Neural progenitor cell (in vitro differentiated cells): ENCODE results near the gene TMEM248. TPM values are rescaled to one million over a fixed set of nuclear protein-coding genes. Genes with fewer than 3 reads are reported as not detected.

ENCODE experiments used
- DNase-seq: peaks from one replicate; pipeline ENCODE4 v3.0.0-alpha.2; 2016; ENCODE audit warnings: low spot score
- H2AFZ ChIP-seq: fragments of 200-600 bp; sonication (generic); replicated peaks from 2 replicates; pipeline ENCODE4 v1.6.1; 2016; ENCODE audit warnings: antibody characterized with exemption
- H3F3A ChIP-seq: fragments of 200-600 bp; sonication (generic); 2 replicates; pipeline ENCODE4 v1.6.1; 2016; ENCODE audit warnings: antibody characterized with exemption, low read depth
- H3K27ac ChIP-seq: fragments of 200-600 bp; sonication (generic); 2 replicates; pipeline ENCODE4 v1.5.1; 2016; ENCODE audit warnings: mild to moderate bottlenecking
- H3K27me3 ChIP-seq: fragments of 200-600 bp; sonication (generic); 2 replicates; pipeline ENCODE4 v1.6.1; 2016; ENCODE audit warnings: mild to moderate bottlenecking, moderate library complexity
- H3K36me3 ChIP-seq: fragments of 200-600 bp; sonication (generic); 2 replicates; pipeline ENCODE4 v1.5.1; 2016
- H3K4me1 ChIP-seq: fragments of 200-600 bp; sonication (generic); 2 replicates; pipeline ENCODE4 v1.6.1; 2016; ENCODE audit warnings: mixed run types
- H3K4me2 ChIP-seq: fragments of 200-600 bp; sonication (generic); 2 replicates; pipeline ENCODE4 v1.6.1; 2016
- H3K4me3 ChIP-seq: fragments of 200-600 bp; sonication (generic); 2 replicates; pipeline ENCODE4 v1.5.1; 2016
- H3K79me2 ChIP-seq: fragments of 200-600 bp; sonication (generic); 2 replicates; pipeline ENCODE4 v1.6.1; 2016; ENCODE audit warnings: low read depth
- H3K9ac ChIP-seq: fragments of 200-600 bp; sonication (generic); 2 replicates; pipeline ENCODE4 v1.6.1; 2016
- H3K9me3 ChIP-seq: fragments of 200-600 bp; sonication (generic); 2 replicates; pipeline ENCODE4 v1.5.1; 2016; ENCODE audit warnings: low read depth
- H4K20me1 ChIP-seq: fragments of 200-600 bp; sonication (generic); 2 replicates; pipeline ENCODE4 v1.6.1; 2016; ENCODE audit warnings: low read depth
- H3K27ac Mint-ChIP-seq: 3 replicates; pipeline ENCODE4 v1.8.0; 2021; ENCODE audit warnings: mixed read lengths
- H3K27me3 Mint-ChIP-seq: 2 replicates; pipeline ENCODE4 v1.8.0; 2022; ENCODE audit warnings: low read depth, mild to moderate bottlenecking, inconsistent platforms, moderate library complexity, mixed read lengths; ENCODE audit not compliant: insufficient read depth
- H3K36me3 Mint-ChIP-seq: 3 replicates; pipeline ENCODE4 v1.8.0; 2021; ENCODE audit warnings: mixed read lengths
- H3K4me1 Mint-ChIP-seq: 3 replicates; pipeline ENCODE4 v1.8.0; 2021; ENCODE audit warnings: mixed read lengths
- H3K4me3 Mint-ChIP-seq: 3 replicates; pipeline ENCODE4 v1.8.0; 2021; ENCODE audit warnings: mild to moderate bottlenecking, moderate library complexity, mixed read lengths
- H3K9me3 Mint-ChIP-seq: 3 replicates; pipeline ENCODE4 v1.8.0; 2020; ENCODE audit warnings: mixed read lengths
- EZH2 ChIP-seq: fragments of 200-600 bp; sonication (generic); IDR thresholded peaks from 2 replicates; pipeline ENCODE4 v1.6.1; 2017; ENCODE audit warnings: antibody characterized with exemption, mild to moderate bottlenecking, moderate library complexity
- EZH2phosphoT487 ChIP-seq: fragments of 200-600 bp; sonication (generic); IDR thresholded peaks from 2 replicates; pipeline ENCODE4 v1.6.1; 2017; ENCODE audit warnings: antibody characterized with exemption
- total RNA-seq: library from RNA; depleted of rRNA; stranded (reverse); fragments of >200 nt; gene quantifications from 2 replicates; pipeline ENCODE4 v1.2.3, GENCODE V29; 2015; ENCODE audit warnings: low replicate concordance
- TF ChIP-seq, protein P1 (sequence below): fragments of 200-600 bp; sonication (generic); IDR thresholded peaks from 2 replicates; pipeline ENCODE4 v1.5.1; 2017; ENCODE audit warnings: antibody characterized with exemption, mild to moderate bottlenecking

TMEM248 gene
- total RNA-seq, 1 donor from 2014 or later: 59.9 TPM

DNA sequence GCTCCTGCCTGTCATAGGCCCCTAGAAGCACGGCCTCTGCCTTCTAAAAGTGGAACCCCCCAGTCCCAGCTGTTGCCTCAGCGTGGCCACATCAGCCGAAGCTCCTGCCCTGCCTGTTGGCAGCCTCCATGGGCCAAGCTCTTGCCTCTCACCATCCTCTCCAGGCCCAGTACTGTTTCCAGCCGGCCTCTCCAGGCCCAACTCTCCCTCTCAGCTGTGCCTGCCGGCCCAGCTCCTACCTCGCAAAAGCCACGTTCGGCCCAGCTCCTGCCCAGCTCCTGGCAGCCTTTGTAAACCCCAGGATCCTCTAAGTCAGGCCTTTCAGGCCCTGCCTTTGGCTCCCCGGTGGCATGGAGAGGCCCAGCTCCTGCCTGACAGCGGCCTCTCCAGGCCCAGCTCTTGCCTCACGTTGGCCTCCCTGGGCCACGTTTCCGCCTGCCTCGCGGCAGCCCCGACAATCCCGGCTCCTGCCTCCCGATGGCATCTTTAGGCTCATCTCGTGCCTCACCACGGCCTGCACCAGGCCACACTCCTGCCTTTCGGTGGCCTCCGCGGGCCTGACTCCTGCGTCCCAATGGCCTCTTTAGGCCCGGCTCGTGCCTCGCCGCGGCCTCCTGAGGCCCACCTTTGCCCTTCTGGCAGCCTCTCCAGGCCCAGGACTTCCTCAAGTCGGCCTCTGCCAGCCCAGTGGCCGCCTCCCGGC lies 17.5 kb upstream of the TMEM248 start:
- H3K27me3 Mint-ChIP-seq: no peaks in the 10 kb centered on the region
- H3K4me2 ChIP-seq: no peak overlapping the region
- H3K27ac Mint-ChIP-seq: peak overlapping the region; percentile 33
- H3K27ac ChIP-seq: no peak overlapping the region
- H4K20me1 ChIP-seq: no peaks in the 10 kb centered on the region
- H3K79me2 ChIP-seq: no peaks in the 10 kb centered on the region
- H3K4me1 Mint-ChIP-seq: no peaks in the 10 kb centered on the region
- H3K36me3 ChIP-seq: no peaks in the 10 kb centered on the region
- DNase-seq: no peak
- H3F3A ChIP-seq: no peaks in the 10 kb centered on the region
- H3K4me3 ChIP-seq: no peak overlapping the region
- no peaks in the 10 kb centered on the region for H3K4me1 ChIP-seq
- TF ChIP-seq EZH2phosphoT487: no peak
- no peak for TF ChIP-seq EZH2
- TF ChIP-seq, protein P1, sequence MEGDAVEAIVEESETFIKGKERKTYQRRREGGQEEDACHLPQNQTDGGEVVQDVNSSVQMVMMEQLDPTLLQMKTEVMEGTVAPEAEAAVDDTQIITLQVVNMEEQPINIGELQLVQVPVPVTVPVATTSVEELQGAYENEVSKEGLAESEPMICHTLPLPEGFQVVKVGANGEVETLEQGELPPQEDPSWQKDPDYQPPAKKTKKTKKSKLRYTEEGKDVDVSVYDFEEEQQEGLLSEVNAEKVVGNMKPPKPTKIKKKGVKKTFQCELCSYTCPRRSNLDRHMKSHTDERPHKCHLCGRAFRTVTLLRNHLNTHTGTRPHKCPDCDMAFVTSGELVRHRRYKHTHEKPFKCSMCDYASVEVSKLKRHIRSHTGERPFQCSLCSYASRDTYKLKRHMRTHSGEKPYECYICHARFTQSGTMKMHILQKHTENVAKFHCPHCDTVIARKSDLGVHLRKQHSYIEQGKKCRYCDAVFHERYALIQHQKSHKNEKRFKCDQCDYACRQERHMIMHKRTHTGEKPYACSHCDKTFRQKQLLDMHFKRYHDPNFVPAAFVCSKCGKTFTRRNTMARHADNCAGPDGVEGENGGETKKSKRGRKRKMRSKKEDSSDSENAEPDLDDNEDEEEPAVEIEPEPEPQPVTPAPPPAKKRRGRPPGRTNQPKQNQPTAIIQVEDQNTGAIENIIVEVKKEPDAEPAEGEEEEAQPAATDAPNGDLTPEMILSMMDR: no peak
- H3K36me3 Mint-ChIP-seq: peaks cover 6% of the 10 kb centered on the region
- no peaks in the 10 kb centered on the region for H3K9me3 Mint-ChIP-seq
- H2AFZ ChIP-seq: no peak overlapping the region
- peak overlapping the region; percentile 42 for H3K9ac ChIP-seq
- H3K9me3 ChIP-seq: no peaks in the 10 kb centered on the region
- no peaks in the 10 kb centered on the region for H3K27me3 ChIP-seq
- H3K4me3 Mint-ChIP-seq: no peak overlapping the region

GRCh38 chr7:66904063-66904593 lies 16.9 kb upstream of the TMEM248 start:
- Histone ChIP-seq H3K4me1 (no peaks in the 10 kb centered on the region), H2AFZ (no peak overlapping the region), H3F3A (no peaks in the 10 kb centered on the region), H3K79me2 (no peaks in the 10 kb centered on the region), H3K9me3 (no peaks in the 10 kb centered on the region), H3K36me3 (no peaks in the 10 kb centered on the region), H3K27ac (no peak overlapping the region), H3K9ac (no peak overlapping the region), H4K20me1 (no peaks in the 10 kb centered on the region), H3K4me2 (no peak overlapping the region), H3K27me3 (no peaks in the 10 kb centered on the region), H3K4me3 (no peak overlapping the region)
- Mint-ChIP-seq H3K27me3 (no peaks in the 10 kb centered on the region), H3K27ac (no peak overlapping the region), H3K36me3 (peaks cover 6% of the 10 kb centered on the region), H3K9me3 (no peaks in the 10 kb centered on the region), H3K4me3 (no peak overlapping the region), H3K4me1 (no peaks in the 10 kb centered on the region)
- DNase-seq: no peak
- TF ChIP-seq EZH2phosphoT487 (no peak), EZH2 (no peak)
- TF ChIP-seq, protein P1: no peak

GRCh38 chr7:66905278-66905677 lies 15.7 kb upstream of the TMEM248 start:
- no peaks in the 10 kb centered on the region for H3K36me3 ChIP-seq
- no peak overlapping the region for H3K9ac ChIP-seq
- H3K4me3 ChIP-seq: no peak overlapping the region
- Mint-ChIP-seq H3K27ac (no peak overlapping the region), H3K27me3 (peaks cover 3% of the 10 kb centered on the region), H3K4me1 (no peaks in the 10 kb centered on the region), H3K9me3 (peaks cover 3% of the 10 kb centered on the region), H3K36me3 (peaks cover 6% of the 10 kb centered on the region), H3K4me3 (no peak overlapping the region)
- H3K79me2 ChIP-seq: no peaks in the 10 kb centered on the region
- TF ChIP-seq, protein P1: no peak
- TF ChIP-seq EZH2phosphoT487 (no peak), EZH2 (no peak)
- H3K9me3 ChIP-seq: no peaks in the 10 kb centered on the region
- no peak overlapping the region for H3K4me2 ChIP-seq
- H3F3A ChIP-seq: no peaks in the 10 kb centered on the region
- H3K4me1 ChIP-seq: no peaks in the 10 kb centered on the region
- no peak overlapping the region for H2AFZ ChIP-seq
- no peaks in the 10 kb centered on the region for H4K20me1 ChIP-seq
- H3K27me3 ChIP-seq: no peaks in the 10 kb centered on the region
- H3K27ac ChIP-seq: no peak overlapping the region
- DNase-seq: no peak
